Measurements from ENCODE around the gene EPHB2.
"Not testable (repeated sequence)": the region's sequence is repeated elsewhere in the genome, so short reads cannot be mapped to it uniquely, and the experiment has no call there.

The EPHB2 gene

DNA sequence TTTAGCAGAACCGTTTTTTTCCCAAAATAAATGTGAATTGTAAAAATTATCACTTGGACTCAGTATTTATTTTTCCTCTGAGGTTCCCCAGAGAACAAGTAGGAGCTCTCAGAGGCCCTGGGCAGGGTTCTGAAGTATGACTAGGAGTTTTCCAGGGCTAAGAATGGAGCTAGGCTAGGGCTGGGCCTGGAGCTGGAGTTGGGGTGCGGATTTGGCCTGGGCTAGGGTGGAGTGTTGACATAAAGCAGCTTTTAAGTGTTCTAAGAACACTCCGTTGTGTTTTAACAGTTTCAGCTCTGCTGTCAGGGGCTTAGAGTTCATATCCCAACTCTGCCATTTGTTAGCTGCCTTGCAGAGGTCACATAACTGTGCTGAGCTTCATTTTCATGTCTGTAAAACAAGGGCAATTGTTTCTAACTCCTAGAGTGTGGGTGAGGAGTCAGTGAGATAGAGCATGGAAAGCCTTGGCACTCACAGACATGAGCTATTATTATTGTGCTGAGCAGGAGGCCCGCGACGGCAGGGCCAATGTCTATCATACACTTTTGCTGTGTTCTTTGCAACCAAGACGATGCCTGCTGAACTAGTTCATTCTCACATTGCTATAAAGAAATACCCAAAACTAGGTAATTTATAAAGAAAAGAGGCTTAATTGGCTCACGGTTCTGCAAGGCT is 210.9 kb downstream of the EPHB2 start:
- DNase-seq: no peak

DNA sequence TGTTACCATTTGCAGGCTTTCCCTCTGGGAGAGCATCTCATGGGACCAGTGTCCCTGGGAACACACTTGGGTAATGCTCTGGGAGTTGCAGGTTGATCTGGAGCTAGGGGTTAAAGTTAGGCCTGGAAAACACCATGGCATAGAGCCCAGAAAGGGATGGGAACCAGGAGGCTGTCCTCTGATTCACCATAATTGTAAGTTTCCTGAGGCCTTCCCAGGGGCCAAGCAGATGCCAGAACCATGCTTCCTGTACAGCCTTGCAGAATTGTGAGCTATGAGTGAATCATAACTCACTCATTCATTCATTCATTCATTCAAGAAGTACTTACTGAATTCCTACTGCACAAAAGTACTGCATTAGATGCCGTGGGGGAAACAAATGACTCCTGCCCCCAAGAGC is 212.0 kb downstream of the EPHB2 start:
- no peak for DNase-seq

DNA sequence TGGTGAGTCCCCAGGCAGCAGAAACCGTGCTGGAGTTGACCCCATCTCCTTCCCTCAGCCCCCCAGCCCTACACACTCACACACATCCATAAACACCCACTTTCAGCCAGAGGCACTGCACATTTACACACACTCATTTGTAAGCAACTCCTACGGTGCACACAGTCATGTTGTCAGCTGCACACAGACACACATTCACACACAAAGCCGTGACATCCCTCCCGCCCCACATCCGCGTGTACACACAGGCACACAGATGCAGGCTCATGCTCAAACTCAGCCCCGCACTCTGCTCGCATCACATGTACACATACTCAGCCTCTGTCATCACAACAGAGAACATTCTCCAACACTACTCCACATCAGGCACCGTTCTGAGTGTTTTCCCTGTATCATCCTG is 214.5 kb downstream of the EPHB2 start:
- no peak for DNase-seq

DNA sequence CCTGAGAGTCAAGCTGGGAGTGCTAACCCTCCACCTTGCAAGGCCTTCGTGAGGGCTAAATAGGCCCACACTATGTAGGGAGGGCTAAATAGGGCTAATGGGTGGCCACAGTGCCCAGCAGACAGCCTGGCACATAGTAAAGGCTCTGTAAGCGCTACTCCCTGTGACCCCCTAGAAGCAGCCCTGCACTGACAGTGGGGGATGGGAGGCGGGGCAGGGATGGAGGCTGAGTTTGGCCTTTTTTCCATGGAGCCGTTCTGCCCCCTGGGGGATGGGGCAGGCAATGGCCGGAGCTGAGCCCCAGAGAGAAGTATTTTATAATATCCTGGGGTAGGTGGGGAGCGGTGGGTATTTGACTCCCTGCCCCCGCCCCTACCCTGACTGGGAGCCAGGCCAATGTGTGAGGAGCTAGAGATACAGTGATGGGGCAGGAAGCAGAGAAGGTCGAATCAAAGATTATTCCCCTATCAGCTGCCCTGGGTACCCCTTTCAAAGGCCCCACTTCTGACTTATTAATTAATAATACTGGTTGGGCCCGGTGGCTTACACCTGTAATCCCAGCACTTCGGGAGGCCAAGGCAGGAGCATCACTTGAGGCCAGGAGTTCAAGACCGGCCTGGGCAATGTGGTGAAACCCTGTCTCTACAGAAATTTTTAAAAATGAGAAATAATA is 219.7 kb downstream of the EPHB2 start:
- no peak for DNase-seq

DNA sequence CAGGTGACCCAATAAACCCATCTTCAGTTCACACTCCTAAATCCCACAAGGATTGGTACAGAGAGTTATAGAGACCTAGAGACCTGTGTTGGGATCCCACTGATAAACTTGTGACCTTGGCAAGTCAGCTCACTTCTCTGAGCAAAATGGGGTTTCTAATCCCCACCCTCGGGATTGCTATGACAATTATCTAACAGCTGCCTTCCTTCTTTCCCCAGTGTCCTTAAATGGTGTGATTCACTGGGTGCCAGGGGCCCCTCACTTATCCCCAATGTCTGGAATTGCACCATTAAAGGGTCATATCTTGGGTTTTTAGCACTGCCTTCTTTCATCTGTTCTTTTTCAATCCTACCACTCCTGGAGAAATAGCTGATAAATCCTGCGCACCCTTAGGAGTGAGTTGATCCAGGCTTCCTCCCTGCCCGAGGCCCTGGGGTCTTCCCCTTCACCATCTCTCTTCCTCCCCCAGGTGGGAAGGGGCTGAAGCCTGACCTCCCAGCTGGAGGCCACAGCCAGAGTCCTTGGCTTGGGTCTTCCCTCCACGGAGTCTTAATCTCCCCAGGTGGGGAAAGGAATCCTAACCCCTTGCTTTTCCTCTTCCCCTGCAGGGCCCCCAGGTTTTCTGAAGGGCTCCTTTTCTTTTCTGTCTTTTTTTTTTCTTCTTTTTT is 222.3 kb downstream of the EPHB2 start:
- DNase-seq: no peak

DNA sequence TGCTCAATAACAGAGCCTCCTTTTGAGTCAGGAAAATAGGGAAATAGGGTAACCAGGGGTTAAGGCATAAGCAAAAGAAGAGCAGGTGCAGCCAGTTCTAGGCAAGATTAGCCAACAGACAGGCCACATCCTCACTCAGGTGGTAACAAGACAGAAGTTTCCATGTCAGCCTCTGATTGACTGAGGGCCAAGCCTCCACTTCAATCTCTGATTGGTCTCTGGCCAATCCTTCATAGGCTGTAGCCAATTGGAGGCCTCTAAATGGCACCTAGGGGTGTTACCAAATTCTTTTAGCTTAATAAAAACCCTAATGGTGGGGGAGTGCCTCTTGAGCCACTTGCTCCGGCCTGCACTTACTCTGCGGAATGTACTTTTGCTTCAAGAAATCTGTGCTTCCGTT is 224.8 kb downstream of the EPHB2 start:
- DNase-seq: no peak

DNA sequence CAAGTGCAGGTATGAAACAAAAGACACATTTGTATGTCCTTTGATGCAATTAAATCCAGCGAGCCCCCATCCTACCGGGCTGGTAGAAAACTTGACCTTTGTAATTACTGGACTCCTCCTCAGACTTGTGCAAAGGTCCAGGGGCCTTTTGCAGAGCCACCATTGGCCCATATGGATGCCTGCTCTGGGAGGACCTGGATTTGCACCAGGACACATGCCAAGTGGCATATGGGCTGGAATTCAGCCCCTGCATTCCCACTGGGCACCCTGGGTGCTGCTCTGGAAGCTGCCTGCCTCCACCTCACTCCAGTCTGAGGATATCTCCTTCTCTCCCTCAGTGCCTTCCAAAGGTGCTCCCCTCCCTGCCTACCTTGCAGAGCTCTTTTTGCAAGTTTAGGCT is 226.0 kb downstream of the EPHB2 start:
- DNase-seq: no peak

DNA sequence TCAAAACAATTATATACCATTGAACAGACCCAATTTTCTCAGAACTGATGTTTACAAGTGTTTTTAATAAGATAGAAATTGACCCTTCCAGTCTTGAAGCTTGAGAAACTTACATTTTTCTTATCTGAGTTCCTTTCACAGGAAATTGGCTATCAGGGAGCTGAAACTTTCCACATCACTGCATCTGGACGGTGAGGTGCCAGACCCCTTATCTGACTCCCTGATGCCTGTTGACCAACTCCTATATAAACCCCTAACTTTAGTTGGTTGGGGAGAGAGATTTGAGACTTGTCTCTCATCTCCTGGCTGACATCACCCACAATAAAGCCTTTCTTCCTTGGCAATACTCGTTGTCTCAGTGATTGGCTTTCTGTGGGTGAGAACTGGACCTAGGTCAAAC is 230.6 kb downstream of the EPHB2 start:
- DNase-seq: no peak

DNA sequence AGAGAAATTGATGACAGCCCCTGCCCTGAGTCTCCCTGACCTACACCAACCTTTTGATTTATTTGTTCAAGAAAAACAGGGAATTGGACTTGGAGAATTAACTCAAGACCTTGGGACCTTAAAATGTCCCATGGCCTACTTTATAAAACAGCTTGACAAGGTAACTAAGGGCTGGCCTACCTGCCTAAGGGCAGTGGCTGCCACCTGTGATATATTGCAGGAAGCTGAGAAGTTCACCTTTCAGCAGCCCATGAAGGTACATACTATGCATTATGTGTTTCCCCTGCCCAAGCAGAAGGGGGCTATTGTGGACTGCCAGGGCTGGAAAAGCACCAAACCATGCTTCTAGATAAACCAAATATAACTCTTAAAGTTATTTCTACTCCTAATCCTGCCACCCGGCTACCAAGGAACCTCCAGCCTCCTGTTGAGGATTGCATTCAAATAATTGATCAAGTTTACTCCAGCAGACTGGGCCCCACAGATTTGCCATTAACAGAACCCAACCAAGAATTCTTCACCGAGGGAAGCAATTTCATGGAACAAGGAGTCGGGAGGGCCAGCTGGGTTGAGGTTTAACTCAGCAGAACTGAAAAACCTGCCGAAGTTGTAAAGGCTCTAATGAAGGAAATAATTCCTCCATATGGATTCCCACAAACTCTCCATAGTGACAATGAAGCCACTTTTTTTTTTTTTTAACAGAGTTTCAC is 233.9 kb downstream of the EPHB2 start:
- no peak for DNase-seq

DNA sequence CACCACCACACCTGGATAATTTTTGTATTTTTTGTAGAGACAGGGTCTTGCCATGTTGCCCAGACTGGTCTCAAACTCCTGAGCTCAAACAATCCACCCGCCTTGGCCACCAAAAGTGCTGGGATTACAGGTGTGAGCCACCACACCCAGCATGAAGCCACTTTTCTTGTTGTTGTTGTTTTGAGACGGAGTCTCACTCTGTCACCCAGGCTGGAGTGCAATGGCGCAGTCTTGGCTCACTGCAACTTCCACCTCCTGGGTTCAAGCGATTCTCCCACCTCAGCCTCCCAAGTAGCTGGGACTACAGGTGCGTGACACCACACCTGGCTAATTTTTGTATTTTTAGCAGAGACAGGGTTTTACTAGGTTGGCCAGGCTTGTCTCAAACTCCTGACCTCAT is 234.5 kb downstream of the EPHB2 start:
- not testable (repeated sequence) for DNase-seq

DNA sequence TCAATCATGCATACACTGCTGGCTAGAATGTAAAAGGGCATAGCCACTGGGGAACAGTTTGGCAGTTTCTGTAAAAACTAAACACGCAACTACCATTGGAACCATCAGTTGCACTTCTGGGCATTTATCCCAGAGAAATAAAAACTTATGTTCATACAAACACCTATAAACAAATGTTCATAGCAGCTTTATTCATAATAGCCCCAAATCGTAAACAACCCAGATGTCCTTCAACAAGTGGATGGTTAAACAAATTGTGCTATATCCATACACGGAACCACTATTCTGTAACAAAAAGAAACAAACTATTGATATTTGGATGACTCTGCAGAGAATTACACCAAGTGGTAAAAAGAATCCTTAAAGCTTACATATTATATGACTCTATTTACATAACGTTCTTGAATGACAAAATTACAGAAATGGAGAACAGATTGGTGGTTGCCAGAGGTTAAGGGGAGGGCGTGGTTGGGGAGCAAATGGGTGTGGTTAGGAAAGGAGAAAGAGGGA is 239.2 kb downstream of the EPHB2 start:
- DNase-seq: no peak

DNA sequence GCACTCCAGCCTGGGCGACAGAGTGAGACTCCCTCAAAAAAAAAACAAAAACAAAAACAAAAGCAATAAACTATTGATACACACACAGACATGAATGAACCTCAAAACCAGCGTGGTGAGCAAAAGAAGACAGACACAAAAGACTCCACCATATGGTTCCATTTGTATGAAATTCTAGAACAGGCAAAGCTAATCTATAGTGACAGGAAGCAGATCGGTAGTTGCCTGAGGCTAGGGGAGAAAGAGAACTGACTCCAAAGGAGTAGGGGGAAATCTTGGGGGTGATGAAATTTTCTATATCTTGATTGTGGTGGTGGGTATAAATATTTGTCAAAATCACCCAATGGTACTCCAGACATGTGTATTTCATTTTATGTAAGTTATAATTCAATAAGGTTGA is 241.2 kb downstream of the EPHB2 start:
- no peak for DNase-seq

DNA sequence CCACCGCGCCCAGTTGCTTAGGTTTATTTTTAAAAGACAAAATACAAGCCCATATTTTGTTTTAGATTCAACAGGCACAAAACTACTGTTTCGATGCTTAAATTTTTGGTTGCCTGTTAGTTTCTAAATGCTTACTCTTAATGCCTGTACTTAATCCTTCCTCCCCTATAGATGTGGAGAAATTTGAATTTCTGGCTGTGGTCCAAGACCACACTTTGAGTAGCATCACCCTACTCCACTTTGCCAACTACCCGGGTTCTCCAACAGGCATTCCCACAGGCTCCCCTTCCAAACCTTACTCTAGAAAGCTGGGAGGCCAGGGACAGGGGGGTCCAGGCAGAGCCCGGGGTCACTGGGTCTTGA is 242.0 kb downstream of the EPHB2 start:
- no peak for DNase-seq

DNA sequence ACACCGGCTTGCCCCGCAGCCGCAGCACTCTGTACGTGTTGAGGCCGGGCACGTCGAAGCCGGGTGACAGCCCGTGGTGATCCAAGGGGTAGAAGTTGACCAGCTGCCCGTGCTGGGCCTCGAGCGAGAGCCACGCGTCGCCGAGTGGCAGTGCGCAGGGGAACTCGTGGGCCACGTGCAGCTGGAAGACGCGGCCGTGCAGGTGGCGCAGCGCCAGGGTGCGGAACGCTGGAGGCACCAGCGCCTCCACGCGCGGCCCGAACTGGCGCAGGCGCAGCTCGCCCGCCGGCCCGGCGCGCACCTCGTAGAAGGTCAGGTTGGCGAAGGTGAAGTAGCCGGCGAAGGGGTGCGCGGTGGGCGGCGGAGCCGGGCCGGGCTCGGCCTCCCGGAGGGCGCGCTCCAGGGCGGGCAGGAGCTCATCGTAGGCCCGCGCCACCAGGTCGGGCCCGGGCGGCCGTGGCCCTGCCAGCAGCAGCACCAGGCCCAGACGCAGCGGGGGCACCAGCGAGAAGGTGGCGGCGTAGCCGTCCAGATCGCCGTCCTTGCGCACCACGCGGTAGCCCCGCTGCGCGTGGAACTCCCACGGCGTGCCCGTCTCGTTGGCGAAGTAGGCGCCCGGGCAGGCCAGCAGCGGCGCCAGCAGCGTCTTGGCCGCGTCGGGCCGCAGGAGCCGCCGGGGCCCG is 242.6 kb downstream of the EPHB2 start:
- no peak for DNase-seq

DNA sequence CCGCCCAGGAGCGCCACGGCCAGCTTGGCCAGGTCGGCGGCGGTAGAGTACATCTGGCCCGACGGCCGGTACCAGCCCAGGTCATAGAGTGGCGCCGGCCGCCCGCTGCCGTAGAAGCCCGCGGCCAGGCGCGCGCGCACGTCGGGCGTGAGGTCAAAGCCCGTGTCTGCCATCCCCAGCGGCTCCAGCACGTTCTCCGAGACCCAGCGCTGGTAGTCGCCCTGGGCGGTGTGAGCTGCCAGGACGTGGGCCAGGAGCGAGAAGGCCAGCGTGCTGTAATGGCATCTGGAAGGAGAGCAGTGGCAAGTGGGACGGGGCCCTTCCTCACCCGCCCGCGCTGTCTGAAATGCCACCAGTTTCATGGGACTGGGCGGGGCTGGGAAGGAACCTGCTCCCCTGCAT is 243.1 kb downstream of the EPHB2 start:
- DNase-seq: no peak

DNA sequence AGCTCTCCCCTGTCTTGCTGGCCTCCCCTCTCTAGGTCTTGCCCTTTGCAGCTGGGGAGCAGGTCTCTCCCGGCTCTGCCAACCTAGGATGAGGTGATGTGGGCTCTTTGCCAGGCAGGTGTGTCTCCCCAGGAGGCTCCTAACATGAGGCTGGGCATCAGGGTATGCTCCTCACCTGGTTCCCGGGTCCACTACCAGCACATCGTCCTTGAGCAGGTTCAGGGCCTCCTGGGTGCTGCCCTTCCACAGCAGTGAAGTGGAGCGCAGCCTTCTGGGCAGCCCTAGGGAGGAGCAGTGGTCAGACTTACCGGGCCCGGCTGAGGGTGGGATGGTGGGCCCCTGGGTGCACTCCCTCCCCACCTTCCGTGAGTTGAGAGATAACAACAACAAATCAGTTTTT is 244.5 kb downstream of the EPHB2 start:
- DNase-seq: no peak

DNA sequence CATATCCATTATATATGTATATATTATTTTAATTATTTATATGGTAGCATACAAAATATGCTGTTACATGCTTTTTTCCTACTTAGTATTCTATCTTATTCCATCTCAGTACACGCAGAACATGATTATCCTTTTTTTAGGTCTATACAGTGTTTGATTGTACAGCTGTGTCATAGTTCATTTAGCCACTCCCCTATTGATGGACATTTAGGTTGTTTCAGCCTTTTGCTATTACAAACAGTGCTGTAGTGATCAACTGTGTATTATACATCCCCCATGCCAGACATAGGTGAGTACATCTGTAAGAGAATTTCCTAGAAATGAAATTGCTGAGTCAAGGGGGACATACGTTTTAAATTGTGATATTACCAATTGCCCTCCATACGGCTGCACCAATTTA is 246.4 kb downstream of the EPHB2 start:
- no peak for DNase-seq

DNA sequence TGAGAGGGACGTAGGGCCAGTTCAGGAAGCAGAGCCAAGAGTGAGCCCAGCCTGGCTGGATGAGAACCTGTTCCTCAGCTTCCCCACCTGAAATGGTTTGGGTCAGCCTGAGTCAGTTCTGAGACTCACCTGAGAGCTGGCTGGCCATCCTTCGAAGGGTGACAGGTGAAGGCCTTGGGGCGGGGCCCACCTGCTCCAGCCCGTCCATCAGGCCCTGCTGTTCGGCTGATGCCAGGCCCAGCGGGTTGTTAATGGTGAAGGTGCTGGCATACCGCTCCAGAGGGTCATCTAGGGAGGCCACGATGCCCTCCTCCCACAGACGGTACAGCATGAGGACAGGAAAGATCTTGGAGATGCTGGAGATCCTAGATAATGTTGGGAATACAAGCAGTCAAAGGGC is 247.9 kb downstream of the EPHB2 start:
- DNase-seq: no peak

DNA sequence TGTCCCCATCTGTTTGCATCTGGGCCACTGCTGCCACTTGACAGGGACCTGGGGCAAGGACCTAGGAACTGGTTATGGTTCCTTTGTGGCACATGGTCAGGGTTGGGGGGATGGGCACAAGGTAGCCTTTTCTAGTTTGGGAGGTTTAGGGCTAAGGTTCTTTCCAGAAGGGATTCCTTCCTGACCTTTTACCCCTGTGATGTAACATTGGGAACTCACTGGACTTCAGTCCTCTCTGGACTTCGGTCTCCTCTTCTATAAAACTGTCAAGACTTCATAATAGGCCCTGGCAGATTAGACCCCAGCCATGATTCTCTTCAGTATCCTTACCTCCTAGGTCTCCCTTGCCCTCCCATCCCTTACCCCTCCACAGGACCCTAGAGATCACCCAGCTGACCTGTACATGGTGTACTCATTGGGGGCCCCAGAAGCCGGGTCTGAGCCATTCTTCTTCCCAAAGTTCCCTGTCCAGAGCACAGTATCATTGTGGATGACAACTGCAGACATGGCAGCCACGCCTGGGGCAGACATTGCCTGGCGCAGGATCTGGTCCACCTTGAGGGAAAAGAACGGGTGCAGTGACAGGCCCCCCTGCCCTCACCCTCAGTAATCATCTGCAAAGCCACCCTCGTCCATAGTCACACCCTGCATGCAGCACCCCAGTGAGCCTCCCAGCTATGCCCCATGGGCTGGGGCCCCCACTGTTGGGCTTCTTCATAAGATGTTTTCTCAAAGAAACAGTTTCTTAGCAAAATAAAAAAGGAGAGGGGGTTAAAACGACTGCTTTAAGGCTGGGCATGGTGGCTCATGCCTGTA is 249.1 kb downstream of the EPHB2 start:
- DNase-seq: no peak

DNA sequence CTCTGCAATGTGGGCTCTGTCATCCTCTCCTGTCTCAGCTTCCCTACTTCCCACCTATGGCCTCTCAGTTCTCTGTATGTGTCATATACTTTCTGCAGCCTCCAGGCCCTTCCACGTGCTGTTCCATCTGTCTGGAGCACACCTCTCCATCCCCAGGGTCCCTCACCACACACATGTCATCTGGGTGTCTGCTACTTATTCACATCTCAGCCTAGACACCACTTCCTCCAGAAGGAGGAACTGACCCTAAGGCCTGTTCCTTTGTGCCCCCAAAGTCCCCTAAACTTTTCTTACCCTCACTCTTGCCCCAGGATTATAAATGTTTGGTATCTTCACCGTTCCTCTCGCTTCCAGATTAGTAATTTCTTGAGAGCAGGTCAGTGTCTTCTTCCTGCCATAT is 251.9 kb downstream of the EPHB2 start:
- DNase-seq: no peak

DNA sequence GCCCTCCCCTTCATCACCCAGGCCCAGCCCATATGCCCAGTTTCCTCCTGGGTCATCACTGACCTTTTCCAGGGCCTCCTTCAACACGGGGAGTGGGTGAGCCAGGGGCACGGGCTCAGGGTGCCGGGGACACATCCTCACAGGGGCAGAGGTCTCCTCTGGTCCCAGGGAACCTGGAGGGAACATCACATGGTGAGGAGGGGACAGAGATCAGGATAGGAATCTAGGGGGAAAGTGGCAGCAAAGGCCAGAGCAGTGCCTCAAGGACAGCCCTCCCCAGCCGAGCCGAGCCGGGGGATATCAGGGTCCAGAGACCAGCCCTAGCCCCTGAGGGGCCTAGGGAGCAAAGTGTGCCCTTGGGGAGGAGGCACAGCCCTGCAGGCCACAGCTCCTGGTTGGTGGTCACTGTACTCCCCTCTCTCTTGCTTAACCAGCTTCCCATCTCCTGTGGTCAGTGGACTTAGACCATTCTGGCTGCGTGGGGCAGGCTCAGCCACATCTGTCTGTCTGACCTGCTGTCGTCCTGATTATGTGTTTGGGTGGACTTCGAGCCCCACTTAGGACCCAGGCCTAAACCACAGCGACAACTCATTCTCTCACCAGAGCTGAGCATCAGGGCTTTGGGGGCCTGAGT is 252.5 kb downstream of the EPHB2 start:
- no peak for DNase-seq

DNA sequence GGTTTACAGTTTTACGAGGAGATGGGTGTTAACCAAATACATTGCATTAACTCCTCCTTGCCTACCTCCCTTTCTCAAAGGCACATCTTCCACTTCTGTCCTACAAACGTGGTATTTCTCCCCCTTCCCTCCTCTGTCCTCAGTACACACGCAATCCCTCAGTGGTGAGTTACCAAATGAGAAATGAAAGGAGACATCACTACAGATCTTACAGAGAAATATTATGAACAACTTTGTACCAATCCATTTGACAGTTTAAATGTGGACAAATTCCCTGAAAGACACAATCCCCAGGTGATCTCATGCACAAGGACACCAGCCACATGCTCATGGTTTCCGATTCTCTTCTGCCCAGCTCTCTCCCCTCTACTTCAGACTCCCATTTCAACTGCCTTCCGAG is 255.7 kb downstream of the EPHB2 start:
- no peak for DNase-seq

All from NCI-H510A (cell line).